K562 treated with DMSO at 1 percent for 4 hours (cell line): ENCODE measurements around the gene SOWAHC. TPM values are rescaled to one million over a fixed set of nuclear protein-coding genes. Genes with fewer than 3 reads are reported as not detected.

Experiments used
- total RNA-seq: library from RNA; unstranded; fragments of 300-600 nt; gene quantifications from 2 replicates; pipeline ENCODE4 v1.2.3, GENCODE V29; 2022; ENCODE audit not compliant: insufficient read depth

Gene SOWAHC, protein sequence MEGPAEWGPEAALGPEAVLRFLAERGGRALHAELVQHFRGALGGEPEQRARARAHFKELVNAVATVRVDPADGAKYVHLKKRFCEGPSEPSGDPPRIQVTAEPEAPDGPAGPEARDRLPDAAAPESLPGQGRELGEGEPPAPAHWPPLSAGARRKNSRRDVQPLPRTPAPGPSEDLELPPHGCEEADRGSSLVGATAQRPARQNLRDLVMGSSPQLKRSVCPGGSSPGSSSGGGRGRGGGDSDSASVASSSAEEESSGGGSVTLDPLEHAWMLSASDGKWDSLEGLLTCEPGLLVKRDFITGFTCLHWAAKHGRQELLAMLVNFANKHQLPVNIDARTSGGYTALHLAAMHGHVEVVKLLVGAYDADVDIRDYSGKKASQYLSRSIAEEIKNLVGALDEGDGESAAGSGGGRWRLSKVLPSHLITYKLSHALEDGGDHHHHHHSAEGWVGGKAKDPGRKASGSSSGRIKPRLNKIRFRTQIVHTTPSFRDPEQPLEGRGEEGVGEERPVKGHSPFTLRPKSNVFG
- not detected in 2 replicates for total RNA-seq

DNA sequence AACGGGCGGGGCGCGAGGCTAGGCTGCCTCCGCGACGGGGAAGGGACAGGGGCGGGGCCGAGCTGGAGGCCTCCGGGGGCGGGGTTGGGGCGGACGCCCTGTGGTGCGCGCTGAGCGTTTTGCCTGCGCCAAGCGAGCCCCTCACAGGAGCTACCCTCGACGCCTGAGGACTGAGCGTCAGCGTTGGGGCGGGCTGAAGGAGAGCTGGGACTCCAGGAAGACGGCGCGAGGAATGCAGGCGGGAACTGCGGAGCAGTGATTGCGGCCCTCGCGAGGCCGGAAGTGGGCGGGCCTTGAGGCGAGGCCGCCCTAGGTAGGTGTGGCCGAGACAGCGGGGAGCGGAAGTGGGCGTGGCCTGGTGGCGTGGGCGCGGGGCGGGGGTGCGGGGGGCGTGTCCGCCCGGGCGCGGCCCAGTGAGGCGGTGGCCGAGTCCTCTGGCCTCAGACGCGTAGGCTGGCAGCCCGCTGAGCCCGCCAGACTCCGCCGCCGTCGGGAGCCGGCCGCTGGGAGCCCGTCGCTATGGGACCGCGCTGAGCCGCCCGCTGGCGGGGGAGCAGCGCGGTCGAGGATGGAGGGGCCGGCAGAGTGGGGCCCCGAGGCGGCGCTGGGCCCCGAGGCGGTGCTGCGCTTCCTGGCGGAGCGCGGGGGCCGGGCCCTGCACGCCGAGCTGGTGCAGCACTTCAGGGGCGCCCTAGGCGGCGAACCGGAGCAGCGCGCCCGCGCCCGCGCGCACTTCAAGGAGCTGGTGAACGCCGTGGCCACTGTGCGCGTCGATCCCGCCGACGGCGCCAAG, at the start of gene SOWAHC, which contains the start of gene SEPTIN10:
SOWAHC (plus strand) TSS at position 443 of the 793 bp plus-strand sequence; CDS start at position 569, 126 bp downstream.
SEPTIN10 (minus strand) TSS at position 45 of the 793 bp plus-strand sequence. CDS start 139 bp downstream, outside the sequence.

Other genes with a start within 250 kb of the SOWAHC start
- not detected in 2 replicates for gene SEPTIN10, start 398 bp upstream of the SOWAHC start, total RNA-seq
- gene RGPD5, start 179.9 kb downstream of the SOWAHC start, total RNA-seq: not detected in 2 replicates